Smooth muscle cell (in vitro differentiated cells): Measurements from ENCODE around the gene TARBP2. TPM values are rescaled to one million over a fixed set of nuclear protein-coding genes. Genes with fewer than 3 reads are reported as not detected.

Experiments used
- DNase-seq: peaks from one replicate; lab custom pipeline; 2025; ENCODE audit not compliant: unreplicated experiment; lab: John Stamatoyannopoulos, UW
- H2AFZ ChIP-seq: fragments of 200-600 bp; sonication (generic); 2 replicates; pipeline ENCODE4 v1.6.0; 2016; ENCODE audit warnings: antibody characterized with exemption, low read depth, mild to moderate bottlenecking
- H3F3A ChIP-seq: fragments of 200-600 bp; sonication (generic); 2 replicates; pipeline ENCODE4 v1.6.0; 2017; ENCODE audit warnings: antibody characterized with exemption, low read depth
- H3K27ac ChIP-seq: fragments of 200-600 bp; sonication (generic); 2 replicates; pipeline ENCODE4 v1.5.1; 2016; ENCODE audit warnings: low read depth, mild to moderate bottlenecking
- H3K27me3 ChIP-seq: fragments of 200-600 bp; sonication (generic); 2 replicates; pipeline ENCODE4 v1.6.1; 2016; ENCODE audit warnings: low read depth, mild to moderate bottlenecking
- H3K36me3 ChIP-seq: fragments of 200-600 bp; sonication (generic); 2 replicates; pipeline ENCODE4 v1.5.1; 2016; ENCODE audit warnings: low read depth
- H3K4me1 ChIP-seq: fragments of 200-600 bp; sonication (generic); 2 replicates; pipeline ENCODE4 v1.5.1; 2016; ENCODE audit warnings: low read depth
- H3K4me2 ChIP-seq: fragments of 200-600 bp; sonication (generic); 2 replicates; pipeline ENCODE4 v1.6.0; 2016; ENCODE audit warnings: mild to moderate bottlenecking
- H3K4me3 ChIP-seq: fragments of 200-600 bp; sonication (generic); 2 replicates; pipeline ENCODE4 v1.5.1; 2016; ENCODE audit warnings: mild to moderate bottlenecking
- H3K79me2 ChIP-seq: fragments of 200-600 bp; sonication (generic); 2 replicates; pipeline ENCODE4 v1.6.0; 2016; ENCODE audit warnings: low read depth, mild to moderate bottlenecking
- H3K9ac ChIP-seq: fragments of 200-600 bp; sonication (generic); 2 replicates; pipeline ENCODE4 v1.6.0; 2016; ENCODE audit warnings: low read depth
- H3K9me3 ChIP-seq: fragments of 200-600 bp; sonication (generic); replicated peaks from 2 replicates; pipeline ENCODE4 v1.5.1; 2016; ENCODE audit warnings: low read depth
- H4K20me1 ChIP-seq: fragments of 200-600 bp; sonication (generic); 2 replicates; pipeline ENCODE4 v1.6.0; 2016; ENCODE audit warnings: low read depth
- CTCF ChIP-seq: fragments of 200-600 bp; sonication (generic); IDR thresholded peaks from 2 replicates; pipeline ENCODE4 v1.5.1; 2017; ENCODE audit warnings: borderline replicate concordance, mild to moderate bottlenecking, antibody characterized with exemption; ENCODE audit not compliant: insufficient read depth, poor library complexity, severe bottlenecking
- WGBS: methylation state at CpG from one replicate; pipeline ENCODE4 v1.1.7; 2016; ENCODE audit warnings: low lambda C conversion rate; 5-methylcytosine and 5-hydroxymethylcytosine counted together
- polyA plus RNA-seq: library from polyadenylated mRNA; unstranded; fragments of >200 nt; fragmentation: Nextera tagmentation; extraction: Ambion mirVana; gene quantifications from 2 replicates; pipeline ENCODE4 v1.2.1, GENCODE V29; 2016
- total RNA-seq: library from RNA; depleted of rRNA; stranded (reverse); fragments of >200 nt; gene quantifications from 2 replicates; pipeline ENCODE4 v1.2.3, GENCODE V29; 2014

Gene TARBP2
- total RNA-seq = 21.3 and 31.8 TPM in 2 replicates
- polyA plus RNA-seq = 47.5 and 60.3 TPM in 2 replicates

- 2% methylated on average over 73 of the region's 74 CpGs for WGBS
- TF ChIP-seq CTCF = no peak
- Histone ChIP-seq H3K9ac (peak within 1 kb of the TSS; percentile 89), H3K9me3 (no peaks in the 10 kb centered on the region), H2AFZ (peak within 1 kb of the TSS; percentile 28), H4K20me1 (no peaks in the 10 kb centered on the region), H3F3A (peaks cover 7% of the 10 kb centered on the region), H3K27me3 (no peaks in the 10 kb centered on the region), H3K4me2 (peak within 1 kb of the TSS; percentile 93), H3K27ac (peak within 1 kb of the TSS; percentile 98), H3K4me1 (peaks cover 33% of the 10 kb centered on the region), H3K36me3 (no peaks in the 10 kb centered on the region), H3K79me2 (peaks cover 18% of the 10 kb centered on the region), H3K4me3 (peak within 1 kb of the TSS; percentile 57)
- peak; percentile 91 for DNase-seq
Observed at GRCh38 chr12:53500776-53501614, at the start of gene TARBP2. Gene TARBP2, plus strand, starts transcription at chr12:53501283. Its CDS starts 126 bp downstream, at chr12:53501409.

- DNase-seq = peak; percentile 92
- H3K27me3 ChIP-seq = no peaks in the 10 kb centered on the region
- H3K79me2 ChIP-seq = peaks cover 46% of the 10 kb centered on the region
- peak within 1 kb of the TSS; percentile 95 for H3K4me2 ChIP-seq
- peaks cover 46% of the 10 kb centered on the region for H4K20me1 ChIP-seq
- peak within 1 kb of the TSS; percentile 99 for H3K9ac ChIP-seq
- peaks cover 13% of the 10 kb centered on the region for H3K36me3 ChIP-seq
- peaks cover 17% of the 10 kb centered on the region for H3K4me1 ChIP-seq
- TF ChIP-seq CTCF = peak; percentile 67
- peak within 1 kb of the TSS; percentile 94 for H3K27ac ChIP-seq
- H3K9me3 ChIP-seq = no peaks in the 10 kb centered on the region
- H3K4me3 ChIP-seq = peak within 1 kb of the TSS; percentile 100
- H2AFZ ChIP-seq = no peak within 1 kb of the TSS
- H3F3A ChIP-seq = peaks cover 19% of the 10 kb centered on the region
- under 1% methylated on average over 19 of the region's 32 CpGs for WGBS
Observed at GRCh38 chr12:53451661-53452158, 49.4 kb upstream of the TARBP2 start, which contains the start of gene PCBP2. Gene PCBP2, plus strand, starts transcription at chr12:53452102. Its CDS starts 2,699 bp downstream, at chr12:53454801.

- peaks cover 17% of the 10 kb centered on the region for H3K4me1 ChIP-seq
- peak; percentile 66 for DNase-seq
- H3K4me2 ChIP-seq = peak overlapping the region; percentile 95
- peaks cover 19% of the 10 kb centered on the region for H3F3A ChIP-seq
- TF ChIP-seq CTCF = peak; percentile 34
- WGBS = 2% methylated on average over 51 of the region's 82 CpGs
- peak overlapping the region; percentile 99 for H3K9ac ChIP-seq
- H3K4me3 ChIP-seq = peak overlapping the region; percentile 100
- peak overlapping the region; percentile 94 for H3K27ac ChIP-seq
- peaks cover 53% of the 10 kb centered on the region for H3K79me2 ChIP-seq
- no peaks in the 10 kb centered on the region for H3K27me3 ChIP-seq
- no peak overlapping the region for H2AFZ ChIP-seq
- H3K9me3 ChIP-seq = no peaks in the 10 kb centered on the region
- H4K20me1 ChIP-seq = peaks cover 53% of the 10 kb centered on the region
- H3K36me3 ChIP-seq = peaks cover 16% of the 10 kb centered on the region
Observed at GRCh38 chr12:53452159-53453077, 48.7 kb upstream of the TARBP2 start.
